ENCODE measurements around the gene DIABLO.

The DIABLO gene

DNA sequence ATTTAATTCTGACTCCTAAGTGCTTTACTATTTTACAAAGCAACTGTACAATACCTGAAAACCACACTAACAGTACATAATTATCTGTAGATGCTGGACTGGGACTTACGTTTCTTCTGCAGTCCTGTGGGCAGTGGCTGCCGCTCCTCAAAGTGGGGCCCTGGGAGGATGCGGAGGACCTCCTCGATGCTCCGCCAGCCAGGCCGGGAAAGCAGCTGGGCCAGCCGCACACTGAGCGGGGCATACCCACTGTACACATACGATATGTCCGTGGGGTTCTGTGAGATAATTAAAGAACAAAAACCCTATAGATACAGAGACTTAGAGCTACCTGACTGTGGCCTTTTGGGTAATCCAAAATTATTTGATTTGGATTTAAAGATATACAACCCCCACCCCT is 6.8 kb upstream of the DIABLO start:
- no peaks in the 10 kb centered on the region for H3K27me3 Mint-ChIP-seq
- no peak overlapping the region for H3K4me3 Mint-ChIP-seq
- peaks cover 41% of the 10 kb centered on the region for H3K36me3 Mint-ChIP-seq (ENCODE audit: low read depth)
- H3K4me1 Mint-ChIP-seq (ENCODE audit: low read depth), result peaks cover 7% of the 10 kb centered on the region
- H3K9me3 Mint-ChIP-seq, result no peaks in the 10 kb centered on the region
- H3K27ac Mint-ChIP-seq, result no peak overlapping the region

GRCh38 chr12:122230798-122231197 is 4.9 kb upstream of the DIABLO start:
- Mint-ChIP-seq H3K4me1 (ENCODE audit: low read depth) (peaks cover 21% of the 10 kb centered on the region), H3K27ac (no peak overlapping the region), H3K36me3 (ENCODE audit: low read depth) (peaks cover 36% of the 10 kb centered on the region), H3K27me3 (no peaks in the 10 kb centered on the region), H3K4me3 (no peak overlapping the region), H3K9me3 (no peaks in the 10 kb centered on the region)

GRCh38 chr12:122228092-122228491 is 2.2 kb upstream of the DIABLO start:
- peak overlapping the region; percentile 47 for H3K4me3 Mint-ChIP-seq
- no peaks in the 10 kb centered on the region for H3K27me3 Mint-ChIP-seq
- H3K4me1 Mint-ChIP-seq (ENCODE audit: low read depth), result peaks cover 37% of the 10 kb centered on the region
- no peaks in the 10 kb centered on the region for H3K9me3 Mint-ChIP-seq
- H3K36me3 Mint-ChIP-seq (ENCODE audit: low read depth), result peaks cover 31% of the 10 kb centered on the region
- no peak overlapping the region for H3K27ac Mint-ChIP-seq

GRCh38 chr12:122227341-122227740 is 1.5 kb upstream of the DIABLO start:
- Mint-ChIP-seq H3K27ac (peak overlapping the region; percentile 60), H3K4me1 (ENCODE audit: low read depth) (peaks cover 41% of the 10 kb centered on the region), H3K9me3 (no peaks in the 10 kb centered on the region), H3K27me3 (no peaks in the 10 kb centered on the region), H3K36me3 (ENCODE audit: low read depth) (peaks cover 29% of the 10 kb centered on the region), H3K4me3 (peak overlapping the region; percentile 89)

DNA sequence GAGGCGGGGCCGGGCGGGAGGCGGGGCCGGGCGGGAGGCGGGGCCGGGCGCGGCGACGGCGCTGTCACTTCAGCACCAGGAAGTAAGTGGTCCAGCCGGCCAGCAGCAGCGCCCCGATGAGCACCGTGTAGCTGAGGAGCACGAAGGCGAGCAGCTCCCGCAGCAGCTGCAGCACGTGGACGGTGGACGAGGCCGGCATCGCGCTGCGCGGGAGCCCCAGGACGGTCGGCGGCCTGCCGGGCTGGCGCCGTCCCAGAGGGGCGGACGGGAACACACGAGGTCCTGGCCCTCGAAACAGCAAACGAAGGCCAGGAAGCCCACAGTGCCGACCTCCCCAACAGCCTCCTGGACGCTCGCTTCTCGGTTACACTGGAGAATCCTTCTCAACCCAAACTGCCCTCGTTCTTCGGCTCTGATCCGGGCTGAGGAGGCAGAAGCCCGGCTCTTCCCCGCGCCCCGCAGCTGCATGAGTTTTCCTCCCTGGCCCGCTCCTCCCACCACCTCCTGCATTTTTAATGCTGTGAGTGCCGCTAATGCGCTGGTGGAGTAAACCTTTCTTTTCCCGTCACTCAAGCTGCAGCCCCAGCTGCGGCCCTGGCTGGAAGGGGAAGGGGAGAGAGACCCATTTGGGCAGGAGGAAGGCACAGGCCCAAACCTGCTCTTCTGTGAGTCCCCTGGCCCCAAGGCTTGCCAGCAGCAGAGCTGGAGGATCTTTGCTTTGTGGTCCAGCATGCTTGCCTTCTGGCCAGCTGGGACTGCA is 694 bp upstream of the DIABLO start:
- H3K4me3 Mint-ChIP-seq, result peak overlapping the region; percentile 89
- H3K4me1 Mint-ChIP-seq (ENCODE audit: low read depth), result peaks cover 47% of the 10 kb centered on the region
- H3K9me3 Mint-ChIP-seq, result no peaks in the 10 kb centered on the region
- no peak overlapping the region for H3K27ac Mint-ChIP-seq
- H3K36me3 Mint-ChIP-seq (ENCODE audit: low read depth), result peaks cover 30% of the 10 kb centered on the region
- no peaks in the 10 kb centered on the region for H3K27me3 Mint-ChIP-seq

GRCh38 chr12:122216445-122216844 is 9.4 kb downstream of the DIABLO start:
- Mint-ChIP-seq H3K4me3 (no peak overlapping the region), H3K27me3 (no peaks in the 10 kb centered on the region), H3K9me3 (no peaks in the 10 kb centered on the region), H3K36me3 (ENCODE audit: low read depth) (peaks cover 58% of the 10 kb centered on the region), H3K27ac (no peak overlapping the region), H3K4me1 (ENCODE audit: low read depth) (no peaks in the 10 kb centered on the region)

GRCh38 chr12:122215771-122216170 is 10.1 kb downstream of the DIABLO start:
- Mint-ChIP-seq H3K27ac (no peak overlapping the region), H3K4me3 (no peak overlapping the region), H3K4me1 (ENCODE audit: low read depth) (no peaks in the 10 kb centered on the region), H3K9me3 (no peaks in the 10 kb centered on the region), H3K27me3 (no peaks in the 10 kb centered on the region), H3K36me3 (ENCODE audit: low read depth) (peaks cover 59% of the 10 kb centered on the region)

DNA sequence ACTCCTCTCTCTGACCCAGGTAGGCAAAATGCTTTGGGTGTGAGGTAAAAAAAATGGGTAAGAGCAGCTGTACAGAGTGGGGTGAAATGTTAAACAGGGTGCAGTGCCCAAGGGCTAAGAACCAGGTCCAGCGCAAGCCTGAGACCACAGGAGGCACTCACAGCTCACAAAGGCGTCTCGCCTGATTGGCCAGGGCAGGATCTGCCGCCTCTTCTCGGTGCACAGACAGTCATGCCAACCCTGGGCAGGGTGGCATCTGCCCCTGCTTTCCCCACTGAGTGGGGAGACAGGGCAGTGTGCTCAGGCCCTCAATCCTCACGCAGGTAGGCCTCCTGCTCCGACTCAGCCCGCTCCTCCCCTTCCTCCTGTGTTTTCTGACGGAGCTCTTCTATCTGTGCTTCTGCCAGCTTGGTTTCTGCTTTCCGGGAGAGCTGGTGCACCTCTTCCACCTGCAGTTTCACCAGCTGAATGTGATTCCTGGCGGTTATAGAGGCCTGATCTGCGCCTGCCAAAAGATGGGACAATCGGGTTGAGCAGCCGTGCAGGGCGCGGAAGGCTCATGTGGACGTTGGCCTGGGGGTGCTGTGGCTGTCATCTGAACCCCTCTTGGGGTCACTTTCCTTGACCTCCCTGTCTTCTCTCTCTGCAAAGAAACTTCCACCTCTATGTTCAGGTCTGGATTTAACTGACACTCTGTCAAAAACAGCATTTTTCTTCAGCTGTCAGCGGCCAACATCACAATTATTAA is 17.6 kb downstream of the DIABLO start:
- Mint-ChIP-seq H3K36me3 (ENCODE audit: low read depth) (peaks cover 42% of the 10 kb centered on the region), H3K9me3 (no peaks in the 10 kb centered on the region), H3K27me3 (peaks cover 10% of the 10 kb centered on the region), H3K4me1 (ENCODE audit: low read depth) (peaks cover 6% of the 10 kb centered on the region), H3K27ac (no peak overlapping the region), H3K4me3 (no peak overlapping the region)

DNA sequence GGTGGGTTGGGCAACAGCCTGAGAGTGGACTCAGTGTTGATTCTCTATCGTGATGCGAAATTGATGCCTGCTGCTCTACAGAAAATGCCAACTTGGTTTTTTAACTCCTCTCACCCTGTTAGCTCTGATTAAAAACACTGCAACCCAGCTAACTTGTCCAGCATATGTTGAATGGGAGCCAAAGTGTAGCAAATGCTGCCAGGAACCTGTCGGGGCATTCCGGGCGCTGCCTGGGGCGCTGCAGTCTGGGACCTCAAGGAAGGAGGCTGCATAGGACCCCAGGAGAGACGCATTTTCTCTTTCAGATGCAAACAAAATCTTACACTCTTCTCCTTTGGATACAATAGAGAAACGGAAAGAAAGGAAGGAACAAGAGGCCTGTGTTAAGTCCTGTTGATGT is 18.5 kb downstream of the DIABLO start:
- peaks cover 15% of the 10 kb centered on the region for H3K27me3 Mint-ChIP-seq
- H3K4me3 Mint-ChIP-seq, result no peak overlapping the region
- H3K27ac Mint-ChIP-seq, result no peak overlapping the region
- H3K4me1 Mint-ChIP-seq (ENCODE audit: low read depth), result peaks cover 12% of the 10 kb centered on the region
- peaks cover 37% of the 10 kb centered on the region for H3K36me3 Mint-ChIP-seq (ENCODE audit: low read depth)
- H3K9me3 Mint-ChIP-seq, result no peaks in the 10 kb centered on the region

DNA sequence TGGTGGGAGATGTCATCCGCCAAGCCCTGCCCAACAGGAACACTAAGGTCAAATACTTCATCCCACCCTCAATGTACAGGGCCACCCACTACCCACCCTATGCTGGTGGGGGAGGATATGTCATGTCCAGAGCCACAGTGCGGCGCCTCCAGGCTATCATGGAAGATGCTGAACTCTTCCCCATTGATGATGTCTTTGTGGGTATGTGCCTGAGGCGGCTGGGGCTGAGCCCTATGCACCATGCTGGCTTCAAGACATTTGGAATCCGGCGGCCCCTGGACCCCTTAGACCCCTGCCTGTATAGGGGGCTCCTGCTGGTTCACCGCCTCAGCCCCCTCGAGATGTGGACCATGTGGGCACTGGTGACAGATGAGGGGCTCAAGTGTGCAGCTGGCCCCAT is 18.9 kb downstream of the DIABLO start:
- no peak overlapping the region for H3K27ac Mint-ChIP-seq
- H3K36me3 Mint-ChIP-seq (ENCODE audit: low read depth), result peaks cover 33% of the 10 kb centered on the region
- H3K4me3 Mint-ChIP-seq, result no peak overlapping the region
- H3K4me1 Mint-ChIP-seq (ENCODE audit: low read depth), result peaks cover 13% of the 10 kb centered on the region
- no peaks in the 10 kb centered on the region for H3K9me3 Mint-ChIP-seq
- H3K27me3 Mint-ChIP-seq, result peaks cover 16% of the 10 kb centered on the region

GRCh38 chr12:122206111-122206881 is 19.6 kb downstream of the DIABLO start:
- Mint-ChIP-seq H3K4me1 (ENCODE audit: low read depth) (peaks cover 13% of the 10 kb centered on the region), H3K4me3 (no peak overlapping the region), H3K9me3 (no peaks in the 10 kb centered on the region), H3K36me3 (ENCODE audit: low read depth) (peaks cover 26% of the 10 kb centered on the region), H3K27ac (no peak overlapping the region), H3K27me3 (peaks cover 20% of the 10 kb centered on the region)

DNA sequence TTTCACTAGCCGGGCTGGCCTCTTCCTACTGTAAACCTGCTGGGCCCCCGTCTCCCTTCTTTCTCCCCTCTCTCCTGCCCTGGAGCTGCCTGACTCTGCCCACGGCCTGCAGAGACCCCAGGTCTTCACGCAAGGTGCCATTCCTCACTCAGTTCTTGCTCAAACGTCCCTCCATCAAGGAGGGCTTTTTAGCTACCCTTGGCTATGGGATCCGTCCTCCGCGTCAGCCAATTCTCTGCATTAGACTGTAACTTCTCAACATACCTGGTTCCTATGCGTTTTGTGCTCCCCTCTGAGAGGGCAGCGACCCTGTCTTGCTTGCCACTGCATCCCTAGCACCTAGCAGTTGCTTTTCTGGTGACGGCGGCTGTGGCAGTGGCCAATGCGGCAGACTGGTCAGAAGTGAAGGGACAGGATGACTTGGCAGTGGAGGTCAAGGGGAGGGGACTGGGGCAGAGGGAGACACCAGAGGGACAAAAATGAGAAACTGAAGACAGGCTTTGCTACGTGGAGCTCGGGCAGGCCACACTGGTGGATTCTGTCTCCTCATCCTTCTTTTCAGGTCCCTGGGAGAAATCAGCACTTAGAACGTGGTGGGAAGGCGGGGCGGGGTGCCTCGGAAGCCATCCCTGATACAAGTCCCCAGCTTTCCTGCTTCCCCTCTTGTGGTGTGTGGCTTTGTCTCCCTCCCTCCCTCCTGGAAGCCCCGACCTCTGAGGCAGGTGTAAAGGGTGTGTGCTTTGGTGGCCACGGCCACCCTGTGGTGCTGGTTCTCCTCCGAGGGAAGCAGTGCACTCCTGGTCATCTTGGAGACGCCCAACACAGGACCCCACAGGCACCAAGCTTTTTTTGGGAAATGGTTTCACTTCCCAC is 20.6 kb downstream of the DIABLO start:
- H3K4me3 Mint-ChIP-seq, result peak overlapping the region; percentile 55
- peaks cover 21% of the 10 kb centered on the region for H3K27me3 Mint-ChIP-seq

GRCh38 chr12:122204167-122205052 is 21.4 kb downstream of the DIABLO start:
- Mint-ChIP-seq H3K4me1 (ENCODE audit: low read depth) (peaks cover 13% of the 10 kb centered on the region), H3K27ac (no peak overlapping the region), H3K36me3 (ENCODE audit: low read depth) (peaks cover 15% of the 10 kb centered on the region), H3K9me3 (no peaks in the 10 kb centered on the region), H3K27me3 (peaks cover 29% of the 10 kb centered on the region), H3K4me3 (peak overlapping the region; percentile 55)

More for the DNA sequence above, 20.6 kb downstream of the DIABLO start:
- H3K27ac Mint-ChIP-seq, result no peak overlapping the region
- H3K4me1 Mint-ChIP-seq (ENCODE audit: low read depth), result peaks cover 13% of the 10 kb centered on the region
- H3K36me3 Mint-ChIP-seq (ENCODE audit: low read depth), result peaks cover 23% of the 10 kb centered on the region
- no peaks in the 10 kb centered on the region for H3K9me3 Mint-ChIP-seq

Data from stimulated activated naive CD8-positive, alpha-beta T cell treated with anti-CD3 and anti-CD28 coated beads, Interleukin-15, Interleukin-2, amounts not matched to agents 100 ng/mL and 50 ng/mL, for 24 hours (primary cell).